CD4-positive, alpha-beta T cell (primary cell): ENCODE results near the gene SORL1-AS1.
A peak's percentile ranks its signal among the peaks of the same experiment; 100 is the strongest.

ENCODE experiments used
- ATAC-seq: fragments of 200-7000 bp; cut with Tn5 transposase; one replicate; pipeline ENCODE4 v1.10.0; 2022; ENCODE audit warnings: mild to moderate bottlenecking; ENCODE audit not compliant: poor library complexity
- CTCF ChIA-PET: fragments of 350-600 bp; sonication (Branson Sonifier 250); formaldehyde crosslinking; loops from one replicate; lab custom pipeline; 2021; ENCODE audit warnings: antibody characterized with exemption, inconsistent platforms; lab: Charles Lee
- POLR2A ChIA-PET: fragments of 350-600 bp; sonication (Branson Sonifier 250); formaldehyde crosslinking; loops from one replicate; lab custom pipeline; 2021; ENCODE audit warnings: antibody characterized with exemption, inconsistent platforms; lab: Charles Lee
- DNase-seq, 14 experiments: peaks; one replicate each; pipeline ENCODE4 v3.0.0-alpha.2; 2013 to 2020; ENCODE audit warnings: mixed read lengths in 2 of 14
- H3K27ac ChIP-seq, 2 donors: one replicate each; pipeline versions ENCODE4 v1.5.1 to v1.7.0; 2013; ENCODE audit warnings: low read length in 2 of 2, low read depth in 1 of 2, mild to moderate bottlenecking in 1 of 2
- H3K27me3 ChIP-seq, 2 experiments: 1 replicate in 1 of 2; 2 replicates in 1 of 2; pipeline versions ENCODE4 v1.6.1 to v1.7.0; 2013; ENCODE audit warnings: low read length in 2 of 2, control low read depth in 1 of 2, mild to moderate bottlenecking in 1 of 2, moderate library complexity in 1 of 2; ENCODE audit not compliant: insufficient read depth in 2 of 2, control insufficient read depth in 1 of 2
- H3K36me3 ChIP-seq: one replicate; pipeline ENCODE4 v1.6.1; 2013; ENCODE audit warnings: low read length, control low read depth; ENCODE audit not compliant: insufficient read depth
- H3K4me1 ChIP-seq: one replicate; pipeline ENCODE4 v1.6.1; 2013; ENCODE audit warnings: low read length, control low read depth; ENCODE audit not compliant: insufficient read depth
- H3K4me3 ChIP-seq: one replicate; pipeline ENCODE4 v1.5.1; 2013; ENCODE audit warnings: mild to moderate bottlenecking, low read length, moderate library complexity
- H3K9me3 ChIP-seq, 2 experiments: 1 replicate in 1 of 2; 2 replicates in 1 of 2; pipeline versions ENCODE4 v1.6.1 to v1.7.0; 2013; ENCODE audit warnings: low read length in 2 of 2, mild to moderate bottlenecking in 2 of 2, control low read depth in 1 of 2, moderate library complexity in 1 of 2; ENCODE audit not compliant: control insufficient read depth in 1 of 2, insufficient read depth in 1 of 2
- H3K27ac Mint-ChIP-seq: one replicate; pipeline ENCODE4 v1.8.0; 2020; ENCODE audit warnings: mixed read lengths
- H3K27me3 Mint-ChIP-seq: one replicate; pipeline ENCODE4 v1.8.0; 2021; ENCODE audit warnings: mixed read lengths
- H3K36me3 Mint-ChIP-seq: one replicate; pipeline ENCODE4 v1.8.0; 2021; ENCODE audit warnings: low read depth, mixed read lengths
- H3K4me1 Mint-ChIP-seq: one replicate; pipeline ENCODE4 v1.8.0; 2021; ENCODE audit warnings: low read depth, mixed read lengths
- H3K4me3 Mint-ChIP-seq: one replicate; pipeline ENCODE4 v1.8.0; 2020; ENCODE audit warnings: mild to moderate bottlenecking, mixed read lengths
- H3K9me3 Mint-ChIP-seq: one replicate; pipeline ENCODE4 v1.8.0; 2020; ENCODE audit warnings: mixed read lengths
- CTCF ChIP-seq: fragments of 200-600 bp; IDR thresholded peaks from one replicate; pipeline ENCODE4 v1.8.0; 2022; ENCODE audit warnings: antibody characterized with exemption, mild to moderate bottlenecking
- intact Hi-C, 2 experiments: fragments of 100-400 bp; cut with DNase I in 1 of 2; cut with micrococcal nuclease in 1 of 2; formaldehyde crosslinking; loops; one replicate each; pipeline versions ENCODE4 v1.15.1 to v1.9.0; 2023 to 2025; cut with DNase I, micrococcal nuclease

Gene SORL1-AS1

GRCh38 chr11:121487191-121487590, 34.4 kb upstream of the SORL1-AS1 start:
- ATAC-seq (no peak), DNase-seq (no peak)
- peak overlapping the region; percentile 71 for H3K27ac Mint-ChIP-seq
- peaks cover 77% of the 10 kb centered on the region for H3K4me1 Mint-ChIP-seq
- intact Hi-C loops: loop anchor here in 1 of 2 experiments (5.0 kb wide), 2 partner anchors 35 to 45 kb away; partner anchors contain the start of genes SORL1 and SORL1-AS1
- H3K9me3 Mint-ChIP-seq: no peaks in the 10 kb centered on the region
- Histone ChIP-seq H3K27me3 (no peaks in the 10 kb centered on the region), H3K4me3 (no peak overlapping the region), H3K9me3 (no peaks in the 10 kb centered on the region), H3K36me3 (peaks cover 74% of the 10 kb centered on the region), H3K27ac (no peak overlapping the region), H3K4me1 (peaks cover 37% of the 10 kb centered on the region)
- no peaks in the 10 kb centered on the region for H3K27me3 Mint-ChIP-seq
- no peak for TF ChIP-seq CTCF
- no peak overlapping the region for H3K4me3 Mint-ChIP-seq
- peaks cover 88% of the 10 kb centered on the region for H3K36me3 Mint-ChIP-seq
- CTCF ChIA-PET: interaction anchor here (0.8 kb wide), 1 partner anchor 44 kb away, joined by 3 read pairs; no protein-coding TSS in a partner anchor
- POLR2A ChIA-PET: interaction anchor here (1.0 to 1.2 kb wide), 3 partner anchors 11 to 166 kb away, joined by 3 read pairs; no protein-coding TSS in a partner anchor

GRCh38 chr11:121486054-121486453, 33.3 kb upstream of the SORL1-AS1 start:
- peaks cover 48% of the 10 kb centered on the region for H3K4me1 ChIP-seq
- H3K9me3 Mint-ChIP-seq: no peaks in the 10 kb centered on the region
- intact Hi-C loops: loop anchor here in 1 of 2 experiments (5.0 kb wide), 2 partner anchors 34 to 46 kb away; partner anchors contain the start of genes SORL1 and SORL1-AS1
- TF ChIP-seq CTCF: no peak
- peaks cover 80% of the 10 kb centered on the region for H3K4me1 Mint-ChIP-seq
- no peaks in the 10 kb centered on the region for H3K9me3 ChIP-seq
- POLR2A ChIA-PET: interaction anchor here (1.3 kb wide), 1 partner anchor 18 kb away, joined by 3 read pairs; no protein-coding TSS in a partner anchor
- CTCF ChIA-PET: no interaction called here
- H3K36me3 Mint-ChIP-seq: peaks cover 81% of the 10 kb centered on the region
- peaks cover 65% of the 10 kb centered on the region for H3K36me3 ChIP-seq
- H3K27me3 Mint-ChIP-seq: no peaks in the 10 kb centered on the region
- H3K4me3 Mint-ChIP-seq: no peak overlapping the region
- H3K27me3 ChIP-seq: no peaks in the 10 kb centered on the region
- no peak for ATAC-seq
- no peak overlapping the region for H3K4me3 ChIP-seq
- no peak for DNase-seq
- peak overlapping the region; percentile 89 for H3K27ac Mint-ChIP-seq
- no peak overlapping the region for H3K27ac ChIP-seq

GRCh38 chr11:121485216-121485615, 32.4 kb upstream of the SORL1-AS1 start:
- ATAC-seq: no peak
- Mint-ChIP-seq H3K27me3 (no peaks in the 10 kb centered on the region), H3K4me3 (no peak overlapping the region), H3K27ac (peak overlapping the region; percentile 89), H3K36me3 (peaks cover 74% of the 10 kb centered on the region), H3K9me3 (no peaks in the 10 kb centered on the region), H3K4me1 (peaks cover 81% of the 10 kb centered on the region)
- CTCF ChIA-PET: no interaction called here
- H3K4me3 ChIP-seq: no peak overlapping the region
- no peak overlapping the region for H3K27ac ChIP-seq
- POLR2A ChIA-PET: interaction anchor here (0.5 to 1.3 kb wide), 2 partner anchors 17 to 24 kb away, joined by 3 read pairs; no protein-coding TSS in a partner anchor
- H3K27me3 ChIP-seq: no peaks in the 10 kb centered on the region
- H3K36me3 ChIP-seq: peaks cover 60% of the 10 kb centered on the region
- intact Hi-C loops: loop anchor here in 1 of 2 experiments (5.0 kb wide), 2 partner anchors 33 to 47 kb away; partner anchors contain the start of genes SORL1 and SORL1-AS1
- no peak for TF ChIP-seq CTCF
- peak in 1 of 14 experiments; percentile 35 for DNase-seq
- no peaks in the 10 kb centered on the region for H3K9me3 ChIP-seq
- H3K4me1 ChIP-seq: peaks cover 56% of the 10 kb centered on the region
